Testis (tissue), 3 donors: Measurements from ENCODE around the gene ADRA2B. TPM values are rescaled to one million over a fixed set of nuclear protein-coding genes. Genes with fewer than 3 reads are reported as not detected.

Experiments used
- DNase-seq: peaks from one replicate; pipeline ENCODE4 v3.0.0-alpha.2; 2019
- H3K27ac ChIP-seq, 2 donors: fragments of 200-600 bp; sonication (generic); one replicate each; pipeline ENCODE4 v1.5.1; 2019
- H3K27me3 ChIP-seq: fragments of 200-600 bp; sonication (generic); one replicate; pipeline ENCODE4 v1.5.1; 2019
- H3K36me3 ChIP-seq: fragments of 200-600 bp; sonication (generic); one replicate; pipeline ENCODE4 v1.5.1; 2017; ENCODE audit warnings: low read depth; ENCODE audit errors: missing control alignments
- H3K4me1 ChIP-seq: fragments of 200-600 bp; sonication (generic); one replicate; pipeline ENCODE4 v1.5.1; 2019
- H3K4me3 ChIP-seq, 2 donors: fragments of 200-600 bp; sonication (generic); one replicate each; pipeline ENCODE4 v1.5.1; 2017 to 2019
- H3K9me3 ChIP-seq: fragments of 200-600 bp; sonication (generic); one replicate; pipeline ENCODE4 v1.5.1; 2017
- CTCF ChIP-seq, 3 experiments: fragments of 450-650 bp in 2 of 3; fragments of 200-600 bp in 1 of 3; sonication (generic) in 1 of 3; IDR thresholded peaks; one replicate each; pipeline ENCODE4 v1.5.1; 2016 to 2019; ENCODE audit warnings: antibody characterized with exemption in 3 of 3, mild to moderate bottlenecking in 2 of 3, moderate library complexity in 1 of 3
- POLR2A ChIP-seq: fragments of 450-650 bp; IDR thresholded peaks from one replicate; pipeline ENCODE4 v1.6.1; 2017; ENCODE audit warnings: antibody characterized with exemption, mild to moderate bottlenecking, moderate library complexity
- WGBS, 2 donors: methylation state at CpG; one replicate each; pipeline ENCODE4 v1.1.5; 2018; 5-methylcytosine and 5-hydroxymethylcytosine counted together
- intact Hi-C: fragments of 100-400 bp; cut with DNase I; formaldehyde crosslinking; loops from one replicate; pipeline ENCODE4 v1.15.1; 2023; ENCODE audit warnings: low total_unique reads
- polyA plus RNA-seq: library from polyadenylated mRNA; stranded (reverse); fragments of 350-450 nt; fragmentation: Illumina TruSeq; extraction: RNeasy Lipid Tissue Mini Kit (QIAGEN cat#74804); gene quantifications from one replicate; pipeline ENCODE4 v1.2.3, GENCODE V29; 2014; ENCODE audit warnings: low read depth, low replicate concordance; ENCODE audit not compliant: insufficient read depth
- total RNA-seq, 2 donors: library from RNA; depleted of rRNA; stranded (reverse); fragments of >200 nt; gene quantifications; one replicate each; pipeline ENCODE4 v1.2.3, GENCODE V29; 2016

Gene ADRA2B
- total and polyA plus RNA-seq, 3 donors from 2014 or later, result 2.1 to 2.6 (median 2.4) TPM

- H3K27me3 ChIP-seq, result no peaks in the 10 kb centered on the region
- H3K4me3 ChIP-seq, result no peak overlapping the region
- H3K36me3 ChIP-seq, result no peaks in the 10 kb centered on the region
- H3K27ac ChIP-seq, result no peak overlapping the region
- no peaks in the 10 kb centered on the region for H3K9me3 ChIP-seq
- intact Hi-C loops, result no loop called here
- TF ChIP-seq CTCF (IDR thresholded peaks at IDR 0.05) (no peak), POLR2A (no peak)
- peaks cover 29% of the 10 kb centered on the region for H3K4me1 ChIP-seq
- 95% methylated on average over 6 of the region's 6 CpGs for WGBS, 2 donors
- no peak for DNase-seq
These were observed 33.8 kb upstream of the ADRA2B start for GRCh38 chr2:96150007-96150640.

GRCh38 chr2:96148410-96149217, 32.2 kb upstream of the ADRA2B start:
- Histone ChIP-seq H3K27ac (no peak overlapping the region), H3K4me3 (no peak overlapping the region), H3K36me3 (no peaks in the 10 kb centered on the region), H3K27me3 (no peaks in the 10 kb centered on the region), H3K9me3 (no peaks in the 10 kb centered on the region), H3K4me1 (peaks cover 33% of the 10 kb centered on the region)
- TF ChIP-seq POLR2A (no peak), CTCF (IDR thresholded peaks at IDR 0.05) (no peak)
- WGBS, 2 donors, result 63 to 75% methylated on average over 25 to 26 of the region's 29 CpGs
- peak; percentile 76 for DNase-seq
- intact Hi-C loops, result no loop called here

GRCh38 chr2:96147593-96148201, 31.3 kb upstream of the ADRA2B start:
- WGBS, 2 donors, result 77 to 78% methylated on average over 5 to 9 of the region's 9 CpGs
- Histone ChIP-seq H3K36me3 (no peaks in the 10 kb centered on the region), H3K4me3 (no peak overlapping the region), H3K27me3 (no peaks in the 10 kb centered on the region), H3K9me3 (no peaks in the 10 kb centered on the region), H3K27ac (no peak overlapping the region), H3K4me1 (peaks cover 33% of the 10 kb centered on the region)
- TF ChIP-seq POLR2A (no peak), CTCF (IDR thresholded peaks at IDR 0.05) (no peak)
- intact Hi-C loops, result no loop called here
- no peak for DNase-seq

GRCh38 chr2:96146881-96147592, 30.7 kb upstream of the ADRA2B start:
- Histone ChIP-seq H3K36me3 (no peaks in the 10 kb centered on the region), H3K27me3 (no peaks in the 10 kb centered on the region), H3K4me1 (peaks cover 33% of the 10 kb centered on the region), H3K9me3 (no peaks in the 10 kb centered on the region), H3K27ac (peak overlapping the region in 1 of 2 donors; percentile 36), H3K4me3 (no peak overlapping the region)
- intact Hi-C loops, result no loop called here
- 73 to 77% methylated on average over 7 to 9 of the region's 9 CpGs for whole genome bisulfite sequencing, 2 donors
- no peak for DNase-seq
- TF ChIP-seq POLR2A (no peak), CTCF (IDR thresholded peaks at IDR 0.05) (no peak)
